Omental fat pad (tissue), 4 donors: ENCODE data around the gene BAG3. TPM values are rescaled to one million over a fixed set of nuclear protein-coding genes. Genes with fewer than 3 reads are reported as not detected.
"Not testable (repeated sequence)": the region's sequence is repeated elsewhere in the genome, so short reads cannot be mapped to it uniquely, and the experiment has no call there.

Source experiments
- ATAC-seq: fragments of 150-250 bp; one replicate; pipeline ENCODE4 v1.9.1; 2016; ENCODE audit warnings: mild to moderate bottlenecking, moderate library complexity; ENCODE audit not compliant: low FRiP score
- DNase-seq: peaks from one replicate; pipeline ENCODE4 v3.0.0-alpha.2; 2019; ENCODE audit warnings: low spot score
- CTCF ChIP-seq, 3 donors: fragments of 450-650 bp; IDR thresholded peaks; one replicate each; pipeline ENCODE4 v1.5.1; 2016 to 2017; ENCODE audit warnings: antibody characterized with exemption in 3 of 3, mild to moderate bottlenecking in 3 of 3, moderate library complexity in 2 of 3
- total RNA-seq, 4 donors: library from RNA; depleted of rRNA; stranded (reverse); fragments of >200 nt; gene quantifications; one replicate each; pipeline ENCODE4 v1.1.0, GENCODE V29; 2016

The BAG3 gene
- total RNA-seq, 4 donors from 2014 or later, result 16.1 to 98.0 (median 58.8) TPM

- TF ChIP-seq CTCF (IDR thresholded peaks at IDR 0.05), result no peak
- ATAC-seq, result no peak
- no peak for DNase-seq
Measured at GRCh38 chr10:119703903-119704508, 52.8 kb downstream of the BAG3 start.

GRCh38 chr10:119705434-119705831 is 54.3 kb downstream of the BAG3 start:
- DNase-seq (no peak), ATAC-seq (no peak)
- TF ChIP-seq CTCF (IDR thresholded peaks at IDR 0.05), result no peak

GRCh38 chr10:119706521-119707278 is 55.5 kb downstream of the BAG3 start:
- DNase-seq (no peak), ATAC-seq (no peak)
- no peak for TF ChIP-seq CTCF (IDR thresholded peaks at IDR 0.05)

GRCh38 chr10:119707331-119707730 is 56.2 kb downstream of the BAG3 start:
- not testable (repeated sequence) for ATAC-seq, DNase-seq

GRCh38 chr10:119710935-119711334 is 59.8 kb downstream of the BAG3 start:
- not testable (repeated sequence) for ATAC-seq, DNase-seq

- no peak for TF ChIP-seq CTCF (IDR thresholded peaks at IDR 0.05)
- DNase-seq (no peak), ATAC-seq (no peak)
Measured at GRCh38 chr10:119713744-119714483, 62.7 kb downstream of the BAG3 start.

- DNase-seq (no peak), ATAC-seq (no peak)
Measured at GRCh38 chr10:119714484-119714816, 63.3 kb downstream of the BAG3 start.

More at GRCh38 chr10:119714484-119714816, 63.3 kb downstream of the BAG3 start:
- no peak for TF ChIP-seq CTCF (IDR thresholded peaks at IDR 0.05)
